Fibroblast of villous mesenchyme (primary cell): Measurements from ENCODE around the gene STUM. TPM values are rescaled to one million over a fixed set of nuclear protein-coding genes. Genes with fewer than 3 reads are reported as not detected.
A peak's percentile ranks its signal among the peaks of the same experiment; 100 is the strongest.

Experiments
- DNase-seq: peaks from one replicate; pipeline ENCODE4 v3.0.0-alpha.2; 2010; ENCODE audit warnings: low read depth
- H3K4me3 ChIP-seq: 2 replicates; pipeline ENCODE4 v1.5.1; 2011; ENCODE audit warnings: low read depth, mild to moderate bottlenecking, low read length
- CTCF ChIP-seq: IDR thresholded peaks from 2 replicates; pipeline ENCODE4 v1.5.1; 2012; ENCODE audit warnings: low read depth, mild to moderate bottlenecking, low read length; ENCODE audit not compliant: insufficient read depth
- total RNA-seq: library from RNA; depleted of rRNA; stranded (reverse); fragments of >200 nt; gene quantifications from 2 replicates; pipeline ENCODE4 v1.2.3, GENCODE V29; 2012

The STUM gene
- total RNA-seq, 1 donor, result under 0.01 TPM

- no peak for TF ChIP-seq CTCF
- no peak overlapping the region for H3K4me3 ChIP-seq
- DNase-seq, result no peak
Measured at GRCh38 chr1:226588484-226588883, 39.9 kb downstream of the STUM start.

GRCh38 chr1:226589008-226589733 lies 40.6 kb downstream of the STUM start:
- peak; percentile 39 for DNase-seq
- H3K4me3 ChIP-seq, result no peak overlapping the region
- TF ChIP-seq CTCF, result no peak

GRCh38 chr1:226590614-226591013 lies 42.0 kb downstream of the STUM start:
- no peak overlapping the region for H3K4me3 ChIP-seq
- no peak for DNase-seq
- TF ChIP-seq CTCF, result no peak

- no peak overlapping the region for H3K4me3 ChIP-seq
- no peak for DNase-seq
- TF ChIP-seq CTCF, result no peak
Measured at GRCh38 chr1:226593541-226593940, 45.0 kb downstream of the STUM start.

- no peak overlapping the region for H3K4me3 ChIP-seq
- no peak for DNase-seq
- TF ChIP-seq CTCF, result no peak
Measured at GRCh38 chr1:226596531-226597165, 48.1 kb downstream of the STUM start.

- DNase-seq, result no peak
- TF ChIP-seq CTCF, result no peak
- no peak overlapping the region for H3K4me3 ChIP-seq
Measured at GRCh38 chr1:226597616-226598454, 49.3 kb downstream of the STUM start.
